ENCODE data around the gene CHSY3.

- TF ChIP-seq ZNF274 (IDR thresholded peaks at IDR 0.05; ENCODE audit: low read depth, low read length) (no peak), YY1 (IDR thresholded peaks at IDR 0.05; ENCODE audit: insufficient read depth, insufficient read length) (no peak)
Measured at GRCh38 chr5:130106480-130106879, 202.2 kb downstream of the CHSY3 start.

Data from NT2/D1 (cell line).